Tongue (tissue), 2 donors: ENCODE data around the gene VSX2. TPM values are rescaled to one million over a fixed set of nuclear protein-coding genes. Genes with fewer than 3 reads are reported as not detected.

Experiments used
- DNase-seq: peaks from one replicate; pipeline ENCODE4 v3.0.0-alpha.2; 2015
- total RNA-seq: library from RNA; depleted of rRNA; stranded (reverse); fragments of >200 nt; gene quantifications from one replicate; pipeline ENCODE4 v1.2.3, GENCODE V29; 2014

The VSX2 gene
- total RNA-seq, 1 donor from 2014 or later: not detected

DNA sequence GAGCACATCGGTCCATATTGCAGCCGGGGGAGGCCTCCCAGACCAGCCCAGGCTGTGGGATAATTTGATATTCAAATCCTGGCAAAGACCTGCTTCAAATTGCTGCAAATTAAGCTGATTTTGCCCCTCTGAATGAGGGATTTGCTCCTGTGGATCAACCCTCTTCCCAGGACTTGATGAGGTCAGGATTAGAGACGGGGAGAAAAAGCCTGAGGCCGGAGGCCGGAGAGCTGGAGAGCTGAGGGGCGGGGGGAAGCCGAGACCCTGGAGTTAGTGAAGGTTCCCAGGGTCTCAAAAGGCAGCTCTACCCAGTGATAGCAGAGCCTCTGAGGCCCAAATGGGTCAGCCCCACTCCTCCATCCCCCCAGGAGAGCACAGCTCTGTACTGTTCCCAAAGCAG is 17.5 kb upstream of the VSX2 start:
- DNase-seq: no peak

DNA sequence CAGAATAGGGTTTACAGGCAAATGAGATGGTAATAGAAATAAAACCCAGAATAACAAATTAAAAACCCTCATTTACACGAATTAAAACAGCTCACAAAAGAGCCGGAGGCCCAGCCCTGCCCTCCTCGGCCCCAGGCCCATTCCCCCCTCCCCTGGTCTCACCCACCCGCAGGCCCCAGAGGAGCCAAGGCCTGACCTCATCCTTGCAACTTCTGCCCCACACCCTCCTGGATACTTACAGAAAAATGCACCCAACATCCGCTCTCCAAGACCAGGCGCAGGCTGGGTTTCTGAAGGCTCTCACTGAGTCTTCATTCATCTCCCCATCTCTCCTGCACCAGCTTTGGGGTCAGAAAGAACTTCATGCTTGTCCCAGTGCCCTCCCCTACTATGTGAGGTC is 16.2 kb upstream of the VSX2 start:
- no peak for DNase-seq

DNA sequence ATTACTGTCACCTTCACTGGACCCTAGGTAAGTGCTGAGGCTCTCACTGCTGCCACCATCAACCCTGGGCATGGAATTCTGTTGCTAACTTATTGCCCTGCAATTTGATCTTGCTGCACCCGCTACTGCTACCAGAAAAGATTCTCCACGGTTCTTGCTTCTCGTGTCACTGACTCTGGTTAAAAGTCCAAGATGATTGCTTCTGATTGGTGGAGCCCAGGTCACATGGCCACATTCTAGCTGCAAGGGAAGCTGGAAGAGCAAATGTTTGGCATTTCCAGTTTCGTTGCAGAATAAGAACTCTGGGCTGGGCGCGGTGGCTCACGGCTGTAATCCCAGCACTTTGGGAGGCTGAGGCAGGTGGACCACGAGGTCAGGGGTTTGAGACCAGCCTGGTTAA is 7.5 kb upstream of the VSX2 start:
- no peak for DNase-seq

DNA sequence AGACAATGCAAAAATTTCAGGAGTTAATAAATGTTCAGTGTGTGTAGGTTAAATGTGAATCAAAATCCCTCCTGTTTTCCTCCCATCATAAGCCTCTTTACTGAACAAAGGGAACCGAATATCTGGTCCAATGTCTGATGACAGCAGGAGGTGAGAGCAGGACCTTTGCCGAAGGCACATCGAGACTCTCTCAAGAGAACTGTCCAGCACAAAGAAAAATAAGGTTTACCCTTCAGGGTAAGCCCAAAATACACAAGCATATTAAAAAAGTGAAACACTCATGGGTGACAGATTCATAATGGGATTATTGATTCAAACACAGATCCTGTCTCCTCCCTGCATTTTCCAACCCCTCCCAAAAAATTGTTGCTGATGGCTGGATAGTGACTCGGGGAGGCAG is 4.2 kb upstream of the VSX2 start:
- DNase-seq: no peak

DNA sequence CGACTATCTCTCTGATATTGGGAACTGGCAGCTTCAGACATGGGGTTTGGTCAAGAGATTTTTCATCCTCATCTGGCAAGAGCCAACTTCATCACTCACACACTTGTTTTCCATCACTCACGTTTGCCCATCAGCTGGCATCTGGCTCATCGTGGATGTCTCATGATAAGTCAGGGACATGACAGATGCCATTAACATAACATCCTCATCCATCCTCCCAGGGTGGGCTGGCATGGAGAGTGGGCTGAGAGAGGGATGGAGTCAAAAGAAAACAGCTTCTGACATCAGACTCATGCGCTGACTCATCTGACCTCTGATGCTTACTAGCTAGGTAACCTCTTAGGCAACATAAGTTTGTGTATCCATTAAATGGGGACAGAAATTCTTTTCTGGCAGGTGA is 1.8 kb upstream of the VSX2 start:
- no peak for DNase-seq

DNA sequence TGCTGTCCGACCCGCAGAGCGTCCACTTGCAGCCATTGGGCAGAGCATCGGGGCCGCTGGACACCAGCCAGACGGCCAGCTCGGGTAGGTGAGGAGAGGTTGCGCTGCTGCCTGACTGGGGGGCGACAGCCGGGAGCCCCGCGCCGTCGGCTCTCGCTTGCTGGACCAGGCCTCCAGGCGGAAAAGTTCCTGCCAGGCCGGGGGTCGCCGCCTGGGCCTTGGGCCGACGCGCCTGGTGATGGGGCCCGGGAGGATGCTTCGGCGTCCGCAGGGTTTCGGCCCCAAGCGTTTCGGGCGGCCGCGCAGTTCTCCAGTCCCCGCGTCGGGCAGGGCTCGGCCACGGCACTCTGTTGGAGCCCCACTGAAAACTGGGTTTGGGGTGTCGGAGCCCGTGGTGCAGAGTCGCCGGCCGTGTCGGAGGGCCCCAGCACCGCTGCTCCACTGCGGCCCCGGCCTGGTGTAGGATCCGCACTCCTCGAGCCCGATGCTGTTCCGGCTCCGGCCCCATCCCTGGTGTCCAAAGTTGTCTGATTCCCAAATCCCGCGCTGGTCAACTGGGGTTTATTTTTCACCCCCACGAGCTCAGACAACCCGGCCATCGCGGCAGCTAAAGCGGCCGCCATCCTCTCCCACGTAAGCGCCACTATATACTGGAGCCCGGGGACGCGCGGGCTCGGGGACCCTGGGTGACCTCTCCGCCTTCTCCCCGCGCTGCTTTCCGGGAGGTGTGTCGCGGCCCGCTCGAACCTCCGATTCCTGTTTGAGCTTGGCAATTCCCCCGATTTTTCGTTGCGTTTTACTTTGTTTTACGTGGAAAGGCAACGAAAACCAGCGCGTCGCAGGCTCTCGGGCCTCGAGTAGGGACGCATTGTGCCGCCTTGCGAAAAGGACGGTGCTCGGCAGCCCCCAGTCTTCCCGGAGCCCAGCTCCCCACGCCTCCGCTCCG is 872 bp downstream of the VSX2 start:
- peak; percentile 32 for DNase-seq

DNA sequence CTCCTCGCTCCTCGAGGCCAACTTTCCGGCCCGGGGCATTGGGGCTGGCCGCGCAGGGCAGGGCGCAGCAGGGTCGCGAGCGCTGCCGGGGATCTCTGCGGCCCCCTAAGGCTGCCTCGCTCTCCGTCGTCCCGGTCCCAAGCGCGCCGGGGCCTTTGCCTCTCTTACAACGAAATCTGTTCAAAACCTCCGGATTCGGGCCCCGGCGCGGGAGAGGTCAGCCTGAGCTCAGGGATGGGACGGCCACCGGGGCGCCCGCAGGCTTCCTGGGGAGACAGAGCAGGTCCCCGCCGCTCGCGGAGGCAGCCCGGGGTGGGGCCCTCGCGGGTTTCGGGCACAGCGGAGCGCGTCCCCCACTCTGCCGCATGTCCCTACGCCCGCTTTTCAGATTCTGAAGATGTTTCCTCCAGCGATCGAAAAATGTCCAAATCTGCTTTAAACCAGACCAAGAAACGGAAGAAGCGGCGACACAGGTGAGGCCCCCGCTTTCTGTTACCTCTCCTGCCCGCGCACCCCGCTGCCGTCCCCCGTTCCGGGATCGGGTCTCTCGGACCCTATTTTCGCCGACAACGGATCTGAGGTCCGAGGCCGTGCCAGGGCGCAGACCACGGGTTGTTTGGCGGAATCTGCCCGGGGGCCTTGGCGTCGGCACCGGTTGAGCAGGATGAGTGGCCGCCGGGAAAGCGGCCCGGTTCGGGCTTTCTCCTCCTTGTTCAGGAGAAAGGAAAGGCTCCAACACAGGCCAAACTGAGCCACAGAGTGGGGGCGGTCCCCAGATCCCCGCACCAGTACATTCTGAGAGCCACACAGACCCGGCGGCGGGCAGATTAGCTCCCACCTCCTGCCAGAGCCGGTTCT is 1.8 kb downstream of the VSX2 start:
- DNase-seq: peak; percentile 35

DNA sequence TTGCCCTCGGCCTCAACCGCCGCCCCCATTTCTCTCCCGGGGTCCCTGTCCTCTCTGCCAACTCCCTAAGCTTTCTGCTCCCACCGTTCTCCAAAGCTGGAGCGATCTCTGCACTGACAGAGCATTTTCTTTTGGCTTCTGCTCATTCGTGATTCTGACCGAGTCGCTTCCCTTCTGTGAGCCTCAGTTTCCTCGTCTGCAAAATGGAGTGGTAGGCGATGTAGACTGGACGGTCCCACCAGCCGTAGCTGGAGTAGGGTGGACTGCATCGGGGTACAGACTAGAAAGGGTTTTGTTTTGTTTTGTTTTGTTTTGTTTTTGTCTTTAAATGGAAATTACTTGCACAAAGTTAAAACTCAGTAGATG is 2.4 kb downstream of the VSX2 start:
- DNase-seq: no peak

DNA sequence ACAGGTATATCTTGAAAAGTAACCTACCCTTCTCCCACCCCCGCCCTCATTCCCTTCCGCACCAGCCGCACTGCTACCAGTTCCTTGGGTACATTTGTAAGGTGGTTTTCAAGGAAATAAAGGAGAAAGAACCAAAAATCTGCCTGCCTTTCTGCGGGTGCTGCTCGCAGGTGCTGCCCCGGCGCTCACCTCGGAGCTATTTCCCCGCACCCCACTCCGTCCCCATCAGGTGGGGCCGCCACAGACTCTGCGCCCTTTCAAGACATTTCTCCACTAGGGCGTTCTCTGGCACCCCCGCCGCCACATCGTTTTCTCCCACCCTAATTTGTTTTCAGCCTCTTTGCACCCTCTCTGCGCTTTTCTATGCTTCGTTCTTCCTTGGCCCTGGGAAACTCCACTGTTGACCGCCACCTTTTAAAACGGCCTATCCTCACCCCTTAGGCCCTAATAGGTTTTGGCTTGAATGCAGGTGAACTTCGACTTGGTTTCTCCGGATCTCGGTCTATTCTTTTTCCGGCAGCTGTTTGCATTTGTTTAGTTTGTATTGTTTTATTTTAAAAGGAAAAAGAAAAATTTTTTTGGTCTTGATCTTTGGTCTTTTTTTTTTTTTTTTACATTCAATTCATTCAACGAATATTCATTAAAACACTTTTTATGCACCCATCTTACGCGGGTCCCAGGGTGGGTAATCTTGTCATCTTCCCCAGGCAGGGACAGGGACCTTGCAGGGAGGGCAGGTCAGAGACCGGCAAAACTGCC is 3.0 kb downstream of the VSX2 start:
- peak; percentile 10 for DNase-seq

DNA sequence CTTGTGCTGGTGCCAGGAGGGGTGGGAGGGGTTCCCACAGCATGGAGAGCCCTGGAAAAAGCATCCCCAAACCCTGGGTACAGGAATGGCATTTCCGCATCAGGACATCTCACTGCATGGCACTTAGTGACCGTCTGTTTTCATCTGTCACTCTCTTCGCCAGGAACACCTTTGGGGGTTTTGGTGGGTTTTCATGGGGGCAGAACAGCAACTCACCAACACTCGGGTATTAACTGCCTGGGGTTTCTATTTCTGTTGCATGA is 3.5 kb downstream of the VSX2 start:
- no peak for DNase-seq

DNA sequence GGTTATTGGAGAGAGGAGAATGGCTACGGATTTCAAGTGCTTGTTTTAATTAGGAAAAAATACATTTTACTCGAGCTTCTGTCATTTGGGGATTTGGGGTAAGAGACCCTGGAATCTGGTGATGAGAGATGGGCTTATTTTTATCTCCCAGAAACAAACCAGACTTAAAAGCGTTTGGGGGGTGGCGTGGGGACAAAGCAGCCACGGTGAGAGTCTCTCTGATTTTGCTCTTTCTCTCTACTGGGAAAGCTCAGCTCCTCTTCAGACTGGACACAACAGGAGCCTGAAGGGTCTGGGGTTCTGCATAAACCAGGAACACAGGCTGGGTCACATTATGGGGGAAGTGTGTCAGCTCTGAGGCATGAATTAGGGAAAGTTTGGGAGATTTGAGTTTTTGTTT is 3.8 kb downstream of the VSX2 start:
- DNase-seq: no peak

DNA sequence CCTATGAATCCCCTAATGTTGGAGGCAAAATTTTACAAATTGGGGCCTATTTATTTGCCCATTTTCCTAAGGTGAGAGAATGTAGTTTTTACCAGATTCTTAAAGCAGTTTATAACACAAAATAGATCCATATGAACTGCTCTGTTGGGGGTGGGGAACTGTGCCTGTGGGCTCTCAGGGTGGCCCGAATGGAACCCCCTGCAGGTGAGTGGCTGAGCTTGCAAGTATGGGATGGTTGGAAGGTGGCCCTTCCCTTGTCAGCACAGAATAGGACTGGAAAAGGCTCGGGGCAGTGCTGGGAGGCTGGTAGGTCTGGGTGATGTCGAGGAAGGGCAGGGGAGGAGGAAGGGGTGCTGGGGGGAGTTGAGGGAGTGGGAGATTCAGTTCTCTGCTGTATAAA is 4.9 kb downstream of the VSX2 start:
- DNase-seq: no peak

DNA sequence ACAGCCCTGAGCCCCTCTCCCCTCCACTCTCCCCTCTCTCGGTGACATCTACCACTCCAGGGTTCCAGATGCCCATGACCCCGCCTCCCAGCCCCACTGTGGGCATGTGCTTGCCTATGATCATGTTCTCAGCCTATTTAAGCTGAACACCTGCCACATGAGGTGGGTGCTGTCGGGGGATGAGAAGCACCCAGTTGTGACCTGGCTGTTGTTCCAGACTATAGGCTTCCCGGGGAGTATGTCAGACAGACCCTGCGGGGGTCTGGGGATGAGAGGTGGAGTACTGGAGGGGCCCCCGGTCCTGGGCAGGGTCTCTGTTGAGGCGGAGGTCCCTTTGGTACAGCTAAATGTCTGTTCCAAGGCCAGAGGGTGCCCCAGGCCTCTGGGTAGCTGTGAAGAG is 6.0 kb downstream of the VSX2 start:
- no peak for DNase-seq

DNA sequence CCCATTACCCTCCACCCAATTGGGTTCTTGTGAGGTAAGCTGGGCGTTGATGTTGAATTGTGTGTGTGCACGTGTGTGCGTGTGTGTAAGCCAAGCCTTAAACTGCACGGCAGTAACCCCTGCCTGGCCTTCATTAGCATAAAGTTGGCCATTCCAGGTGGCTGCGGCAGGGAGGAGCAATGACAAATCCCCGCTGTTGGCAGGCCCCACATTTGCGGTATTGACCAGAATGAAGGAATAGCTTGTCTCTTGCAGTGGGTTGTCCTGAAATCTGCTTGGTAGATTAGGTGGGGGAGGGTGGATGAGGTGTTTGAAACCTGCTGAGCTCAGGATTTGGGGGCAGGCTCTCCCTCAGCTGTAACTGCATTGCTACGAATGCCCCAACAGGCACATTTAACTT is 7.3 kb downstream of the VSX2 start:
- DNase-seq: no peak

DNA sequence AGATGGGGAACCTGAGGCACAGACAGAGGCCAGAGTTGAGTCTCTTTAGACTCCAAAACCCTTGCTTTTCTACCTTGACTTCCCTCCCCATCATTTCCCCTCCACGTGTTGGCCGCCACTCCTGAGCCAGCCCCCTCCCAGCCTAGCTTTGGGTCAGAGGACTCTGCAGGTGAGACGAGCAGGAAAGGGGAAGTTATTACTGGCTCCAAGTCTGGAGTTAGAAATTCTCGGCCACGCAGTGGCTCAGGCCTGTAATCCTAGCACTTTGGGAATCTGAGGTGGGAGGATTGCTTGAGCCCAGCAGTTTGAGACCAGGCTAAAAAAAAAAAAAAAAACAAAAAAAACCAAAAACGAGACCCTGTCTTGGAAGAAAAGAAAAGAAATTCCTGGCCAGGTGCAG is 8.8 kb downstream of the VSX2 start:
- DNase-seq: no peak

DNA sequence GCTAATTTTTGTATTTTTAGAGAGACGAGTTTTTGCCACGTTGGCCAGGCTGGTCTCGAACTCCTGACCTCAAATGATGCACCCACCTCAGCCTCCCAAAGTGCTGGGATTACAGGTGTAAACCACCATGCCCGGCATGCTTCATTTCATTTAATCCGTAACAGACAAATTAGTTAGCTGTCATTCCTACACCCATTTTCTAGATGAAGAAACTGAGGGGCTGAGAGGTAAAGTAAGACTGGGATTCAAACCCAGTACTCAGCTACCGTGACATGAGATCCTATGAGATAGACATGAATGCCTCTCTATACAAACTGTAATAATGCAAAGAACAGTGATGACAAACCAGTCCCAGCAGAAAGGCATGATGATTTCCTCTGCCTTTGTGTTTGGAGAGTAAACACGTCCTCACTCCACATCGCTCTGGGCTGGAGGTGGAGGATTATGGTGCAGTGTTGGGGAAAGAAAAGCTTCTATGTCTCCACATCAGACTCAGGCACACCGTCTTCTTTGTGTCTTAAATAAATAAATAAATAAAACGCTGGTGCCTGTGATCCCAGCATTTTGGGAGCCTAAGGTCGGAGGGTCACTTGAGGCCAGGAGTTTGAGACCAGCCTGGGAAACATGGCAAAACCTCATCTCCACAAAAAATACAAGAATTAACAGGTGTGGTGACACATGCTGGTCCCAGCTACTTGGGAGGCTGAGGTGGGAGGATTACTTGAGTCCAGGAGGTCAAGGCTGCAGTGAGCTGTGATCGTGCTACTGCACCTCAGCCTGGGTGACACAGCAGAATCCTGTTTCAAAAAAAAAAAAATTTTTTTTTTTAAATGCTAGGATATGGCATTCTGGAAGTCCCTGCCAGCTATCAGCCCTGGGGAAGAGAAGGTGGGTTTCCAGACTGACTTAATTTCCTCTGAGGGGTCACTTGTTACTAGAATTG is 10.5 kb downstream of the VSX2 start:
- no peak for DNase-seq

DNA sequence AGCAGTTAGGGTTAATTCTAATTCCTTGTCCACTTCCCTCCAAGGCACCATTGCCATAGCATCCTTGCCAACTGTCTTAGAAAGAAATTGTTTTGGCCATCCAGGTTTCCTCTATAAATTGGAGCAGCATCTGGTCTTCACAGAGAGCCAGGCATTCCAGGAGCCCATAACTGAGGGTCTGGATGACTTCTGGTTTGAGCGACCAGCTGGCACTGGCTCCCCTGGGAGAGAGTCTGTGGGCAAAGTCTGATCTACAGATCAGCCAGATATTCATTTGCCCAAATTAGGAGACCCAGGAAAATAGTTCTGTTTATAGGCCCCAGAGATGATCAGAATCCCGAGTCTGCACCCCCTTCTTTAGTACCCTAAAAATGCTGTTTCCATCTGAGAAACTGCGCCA is 16.0 kb downstream of the VSX2 start:
- no peak for DNase-seq

DNA sequence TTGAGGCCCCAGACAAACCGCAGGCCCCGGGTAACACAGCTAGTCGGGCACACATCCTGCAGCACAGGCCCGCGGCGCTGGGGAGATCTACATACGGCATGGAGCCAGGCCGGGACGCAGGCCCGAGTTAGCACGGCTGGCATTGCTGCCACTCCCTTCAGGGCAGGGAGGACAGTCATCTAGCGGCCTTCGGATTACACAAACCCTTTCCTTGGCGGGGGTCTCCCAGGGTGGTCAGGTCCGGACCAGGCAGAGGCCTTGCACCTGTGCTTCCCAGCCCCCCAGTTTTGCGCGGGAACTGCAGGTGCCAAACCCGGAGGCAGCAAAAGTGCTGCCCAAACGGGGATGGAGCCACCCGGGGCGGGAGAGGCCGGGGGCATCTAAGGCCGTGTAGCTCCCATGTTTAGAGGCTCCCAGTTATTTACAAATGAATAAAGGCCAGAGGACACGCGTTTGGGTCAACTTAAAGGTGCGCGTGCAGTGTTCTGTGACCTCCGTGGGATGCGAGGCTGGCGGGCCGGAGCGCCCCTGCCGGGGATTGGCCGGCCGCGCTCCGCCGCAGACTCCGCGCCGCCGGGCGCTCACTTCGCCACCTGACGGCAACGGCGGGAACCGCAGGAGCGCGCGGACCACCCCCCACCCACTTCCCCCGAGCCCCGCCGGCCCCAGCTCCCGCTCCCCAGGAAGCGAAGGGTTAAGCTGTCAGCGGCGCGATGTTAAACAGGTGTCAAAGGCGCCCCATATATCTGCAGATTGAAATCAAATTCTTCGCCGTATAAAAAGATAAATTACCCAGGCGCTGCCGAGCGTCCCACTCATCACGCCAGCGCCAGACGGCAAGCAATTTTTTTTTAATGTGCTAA is 18.1 kb downstream of the VSX2 start:
- peak; percentile 55 for DNase-seq

DNA sequence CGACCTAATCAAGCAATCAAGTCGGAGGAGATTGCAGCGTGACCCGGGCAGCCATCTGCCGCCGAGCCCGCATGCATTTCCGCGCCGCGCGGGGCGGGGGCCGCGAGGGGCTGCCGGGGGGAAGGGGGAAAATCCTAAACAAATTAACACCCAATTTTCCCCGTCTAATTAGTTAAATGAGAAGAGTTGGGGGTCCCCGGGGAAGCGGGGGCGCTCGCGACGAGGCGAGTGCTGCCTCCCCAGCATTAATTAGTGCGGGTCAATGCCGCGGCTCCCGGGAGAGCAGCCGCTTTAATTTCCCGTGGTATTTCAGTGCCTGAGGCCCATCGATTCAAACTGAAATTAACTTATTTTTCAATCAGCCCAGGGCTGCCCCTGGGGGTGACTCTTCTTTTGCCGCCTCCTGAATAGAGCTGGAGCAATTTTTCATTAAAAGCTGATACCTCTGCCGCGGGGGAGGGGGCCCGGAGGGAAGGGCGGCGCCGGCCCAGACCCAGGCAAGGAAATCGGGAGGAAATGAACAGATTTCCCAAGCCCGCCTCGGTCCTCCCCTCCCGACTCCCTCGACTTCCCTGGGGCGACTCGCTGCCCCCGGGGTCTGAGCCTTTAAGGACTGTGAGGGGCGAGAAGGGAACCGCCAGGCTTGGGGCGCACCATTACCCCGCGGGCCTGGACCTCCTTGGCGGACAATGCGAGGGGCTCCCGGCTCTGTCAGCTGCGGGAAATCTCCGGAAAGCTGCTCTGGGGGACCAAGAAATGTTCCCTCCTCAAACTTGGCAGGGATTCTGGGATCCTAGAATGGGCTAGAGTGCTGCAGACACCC is 18.9 kb downstream of the VSX2 start:
- no peak for DNase-seq

DNA sequence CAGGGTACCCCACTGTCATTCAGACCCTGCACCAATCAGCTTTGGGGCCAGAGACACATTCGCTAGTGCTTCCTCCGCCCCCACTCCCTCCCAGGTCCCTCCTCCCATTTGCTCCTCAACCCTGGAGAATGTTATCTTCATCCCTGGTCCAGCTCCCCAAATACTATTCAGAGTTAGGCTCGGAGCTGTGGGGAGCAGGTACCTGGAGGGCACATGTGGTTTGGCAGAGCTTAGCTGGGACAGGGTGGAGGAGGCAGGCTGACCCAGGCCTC is 19.5 kb downstream of the VSX2 start:
- no peak for DNase-seq
